Heart right ventricle (tissue), 16 donors: ENCODE results near the gene GTF3C1. TPM values are rescaled to one million over a fixed set of nuclear protein-coding genes. Genes with fewer than 3 reads are reported as not detected.
A peak's percentile ranks its signal among the peaks of the same experiment; 100 is the strongest.

Experiments
- ATAC-seq, 8 donors: fragments of 200-7000 bp; cut with Tn5 transposase; one replicate each; pipeline ENCODE4 v1.9.1; 2020; ENCODE audit warnings: mild to moderate bottlenecking in 8 of 8, moderate library complexity in 8 of 8, moderate number of reproducible peaks in 1 of 8
- DNase-seq, 2 donors: peaks; one replicate each; pipeline ENCODE4 v3.0.0-alpha.2; 2020
- H3K27ac ChIP-seq, 10 donors: fragments of 200-600 bp; sonication (generic) in 2 of 10; one replicate each; pipeline versions ENCODE4 v1.5.0 to v1.8.0; 2020 to 2022; ENCODE audit warnings: mild to moderate bottlenecking in 3 of 10
- H3K27me3 ChIP-seq, 7 donors: fragments of 200-600 bp; one replicate each; pipeline ENCODE4 v1.8.0; 2021 to 2022; ENCODE audit warnings: mild to moderate bottlenecking in 2 of 7
- H3K36me3 ChIP-seq, 9 donors: fragments of 200-600 bp; sonication (generic) in 1 of 9; one replicate each; pipeline versions ENCODE4 v1.5.0 to v1.8.0; 2020 to 2022; ENCODE audit warnings: mild to moderate bottlenecking in 2 of 9
- H3K4me1 ChIP-seq, 9 donors: fragments of 200-600 bp; sonication (generic) in 1 of 9; one replicate each; pipeline versions ENCODE4 v1.5.0 to v1.8.0; 2020 to 2022; ENCODE audit warnings: mild to moderate bottlenecking in 4 of 9
- H3K4me3 ChIP-seq, 10 donors: fragments of 200-600 bp; sonication (generic) in 2 of 10; one replicate each; pipeline versions ENCODE4 v1.5.0 to v1.8.0; 2020 to 2022; ENCODE audit warnings: mild to moderate bottlenecking in 7 of 10, moderate library complexity in 2 of 10
- H3K9me3 ChIP-seq, 11 donors: fragments of 200-600 bp in 10 of 11; sonication (generic) in 2 of 11; one replicate each; pipeline versions ENCODE4 v1.5.0 to v1.8.0; 2013 to 2022; ENCODE audit warnings: mild to moderate bottlenecking in 2 of 11, control low read depth in 1 of 11, moderate library complexity in 1 of 11
- WGBS, 2 donors: extraction: QIAGEN DNeasy Blood & Tissue Kit; methylation state at CpG; one replicate each; pipeline ENCODE4 v1.1.7; 2013; ENCODE audit warnings: inconsistent platforms in 1 of 2; 5-methylcytosine and 5-hydroxymethylcytosine counted together
- intact Hi-C, 10 donors: fragments of 100-400 bp; cut with DNase I; formaldehyde crosslinking; loops; one replicate each; pipeline versions ENCODE4 v1.11.1 to v1.14.2; 2022
- polyA plus RNA-seq, 2 donors: library from polyadenylated mRNA; stranded (reverse); fragments of 200-250 nt; gene quantifications; one replicate each; pipeline ENCODE4 v1.2.3, GENCODE V29; 2013
- total RNA-seq, 10 donors: library from RNA; stranded (reverse); fragmentation: NEBNext Ultra II Directional in 3 of 10; extraction: Animal tissue kit (Norgen Biotek cat#: 25700) in 3 of 10; gene quantifications; one replicate each; pipeline versions ENCODE4 v1.2.1 to v1.2.4, GENCODE V29; 2021 to 2023
- TF ChIP-seq, protein P1 (sequence below), 9 donors: fragments of 200-600 bp; sonication (generic) in 2 of 9; IDR thresholded peaks; one replicate each; pipeline versions ENCODE4 v1.5.0 to v1.8.0; 2021 to 2022; ENCODE audit warnings: antibody characterized with exemption in 9 of 9, mild to moderate bottlenecking in 5 of 9, moderate library complexity in 1 of 9
- donor health status: Arrhythmogenic right ventricular cardiomyopathy.
- donor health status: ischemic (EF 13 %, LVEDD 7.1; RV severe dilation, severe dysfunction).
- donor health status: healthy with polysubstance abuse.
- donor health status: DM: no; HTN: yes; CAD: no.
- donor health status: DM: no; HTN: no; CAD: no.
- donor health status: ischemic (EF 25% LVEDD 6.9; RV normal size, moderate dysfunction).
- donor health status: ischemic (EF 25% LVEDD 5.7; RV mildly dilated, moderate dysfunction).
- donor health status: healthy.
- donor health status: DM: yes; HTN: yes; CAD: no.
- donor health status: Ischemic cardiomyopathy.
- donor health status: ischemic (EF 35%, LVEDD 5.7; RV mildly dilated, moderate dysfunction).
- donor health status: nonischemic (EF 11% LVEDD 7.7; RV severe dilation, severe dysfunction).
- donor health status: DM: yes; HTN: yes; CAD: no.
- donor health status: PGD.
- donor health status: ischemic (EF 29% LVEDD 5.4; RV normal size, mild dysfunction).
- donor health status: nonischemic (EF 23%, LVEDD 6.1; RV moderate dilation, normal function).

The GTF3C1 gene
- total and polyA plus RNA-seq, 12 donors: 48.1 to 133 (median 62.8) TPM

DNA sequence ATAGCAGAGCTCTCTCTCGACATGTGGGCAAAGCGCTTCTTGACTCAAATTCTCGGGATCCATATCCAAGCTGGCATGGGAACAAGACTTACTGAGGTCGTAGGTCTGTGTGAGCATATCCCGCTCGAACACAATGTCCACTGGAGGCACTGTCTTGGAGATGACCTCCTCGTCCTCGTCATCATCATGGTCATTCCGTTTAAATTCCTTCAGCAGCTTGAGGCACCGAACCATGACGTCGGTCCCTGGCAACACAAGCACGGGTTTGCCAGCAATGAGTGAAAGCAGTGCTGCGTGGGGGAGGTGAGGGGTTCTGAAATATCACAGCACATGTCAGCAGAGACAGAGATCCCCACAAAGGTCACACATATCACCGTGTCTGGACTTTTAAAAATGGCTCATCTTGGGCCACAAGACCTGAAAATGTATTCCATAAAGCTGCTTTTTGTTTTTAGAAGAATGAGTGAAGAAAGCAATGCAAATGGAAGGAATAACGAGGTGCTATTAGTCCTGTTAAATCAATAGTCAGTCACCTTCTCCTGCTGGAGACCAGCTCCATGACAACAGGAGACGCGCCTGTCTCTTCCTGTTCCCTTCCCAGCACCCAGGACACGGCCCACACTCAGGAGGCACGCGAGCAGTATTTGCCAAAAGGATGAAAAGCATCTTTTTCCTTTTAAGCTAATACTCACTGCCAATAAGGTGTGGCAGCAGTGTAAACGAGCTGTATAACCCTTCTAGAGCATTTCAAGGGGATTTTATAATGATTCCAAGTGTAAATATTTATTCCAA is 37.9 kb downstream of the GTF3C1 start:
- no peaks in the 10 kb centered on the region for H3K27me3 ChIP-seq
- ATAC-seq (peak; percentile 26 to 85 (median 64)), DNase-seq (peak; percentile 50 to 67)
- intact Hi-C loops: no loop called here
- peak overlapping the region; percentile 11 to 81 (median 71) for H3K27ac ChIP-seq
- peaks cover 0 to 48% (median 13%) of the 10 kb centered on the region in 9 donors for H3K4me1 ChIP-seq
- no peak overlapping the region for H3K4me3 ChIP-seq
- TF ChIP-seq, protein P1, sequence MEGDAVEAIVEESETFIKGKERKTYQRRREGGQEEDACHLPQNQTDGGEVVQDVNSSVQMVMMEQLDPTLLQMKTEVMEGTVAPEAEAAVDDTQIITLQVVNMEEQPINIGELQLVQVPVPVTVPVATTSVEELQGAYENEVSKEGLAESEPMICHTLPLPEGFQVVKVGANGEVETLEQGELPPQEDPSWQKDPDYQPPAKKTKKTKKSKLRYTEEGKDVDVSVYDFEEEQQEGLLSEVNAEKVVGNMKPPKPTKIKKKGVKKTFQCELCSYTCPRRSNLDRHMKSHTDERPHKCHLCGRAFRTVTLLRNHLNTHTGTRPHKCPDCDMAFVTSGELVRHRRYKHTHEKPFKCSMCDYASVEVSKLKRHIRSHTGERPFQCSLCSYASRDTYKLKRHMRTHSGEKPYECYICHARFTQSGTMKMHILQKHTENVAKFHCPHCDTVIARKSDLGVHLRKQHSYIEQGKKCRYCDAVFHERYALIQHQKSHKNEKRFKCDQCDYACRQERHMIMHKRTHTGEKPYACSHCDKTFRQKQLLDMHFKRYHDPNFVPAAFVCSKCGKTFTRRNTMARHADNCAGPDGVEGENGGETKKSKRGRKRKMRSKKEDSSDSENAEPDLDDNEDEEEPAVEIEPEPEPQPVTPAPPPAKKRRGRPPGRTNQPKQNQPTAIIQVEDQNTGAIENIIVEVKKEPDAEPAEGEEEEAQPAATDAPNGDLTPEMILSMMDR (IDR thresholded peaks at IDR 0.05): peak in 3 of 9 donors; percentile 26 to 39 (median 31)
- H3K9me3 ChIP-seq: no peaks in the 10 kb centered on the region
- WGBS, 2 donors: 43 to 53% methylated on average over 22 of the region's 22 CpGs
- H3K36me3 ChIP-seq: peaks cover 3 to 97% (median 39%) of the 10 kb centered on the region in 9 donors

DNA sequence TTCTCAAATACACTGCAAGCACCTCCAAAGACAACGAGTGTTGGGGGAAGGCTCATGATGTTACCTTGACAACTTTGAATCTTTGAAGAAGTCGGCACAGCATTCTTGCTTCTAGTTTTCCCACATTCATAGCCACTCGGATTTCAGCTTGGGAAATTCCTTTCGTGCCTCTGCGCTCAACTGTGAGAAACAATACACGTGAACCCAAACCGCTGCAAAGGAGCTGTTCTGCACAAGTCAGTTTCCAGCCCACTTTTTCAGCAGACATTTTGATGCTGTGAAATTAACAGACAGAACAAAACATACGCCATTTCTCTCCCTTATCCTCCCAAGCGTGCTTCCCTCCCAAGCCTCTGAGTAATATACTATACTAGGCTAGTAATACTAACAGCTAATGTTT is 41.2 kb downstream of the GTF3C1 start:
- WGBS, 2 donors: 93 to 95% methylated on average over 9 of the region's 9 CpGs
- Histone ChIP-seq H3K4me1 (peaks cover 0 to 35% (median 17%) of the 10 kb centered on the region in 9 donors), H3K4me3 (no peak overlapping the region), H3K36me3 (peaks cover 3 to 100% (median 71%) of the 10 kb centered on the region in 9 donors), H3K9me3 (no peaks in the 10 kb centered on the region), H3K27ac (no peak overlapping the region), H3K27me3 (no peaks in the 10 kb centered on the region)
- intact Hi-C loops: no loop called here
- ATAC-seq: no peak
- DNase-seq: no peak
- TF ChIP-seq, protein P1 (IDR thresholded peaks at IDR 0.05): no peak

DNA sequence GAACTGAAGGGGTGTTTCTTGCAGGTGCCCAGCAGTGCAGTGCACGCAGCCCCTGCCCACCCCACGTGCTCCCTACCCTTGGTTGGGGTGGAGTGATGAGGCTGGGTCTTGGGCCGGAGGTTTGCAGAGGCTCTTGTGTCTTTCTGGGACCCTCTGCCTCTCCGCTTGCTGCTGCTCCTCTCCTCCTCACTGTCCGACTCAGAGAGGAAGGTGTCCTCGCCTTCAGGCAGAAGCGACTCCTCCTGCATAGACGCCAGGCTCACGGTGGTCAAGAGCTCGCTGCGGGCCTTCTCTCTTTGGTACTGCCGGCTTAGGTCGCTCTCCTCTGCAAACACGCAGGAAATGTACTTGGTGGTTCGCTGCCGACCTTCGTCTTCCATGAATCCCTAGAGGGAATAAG is 42.9 kb downstream of the GTF3C1 start:
- no peak for ATAC-seq
- 94 to 96% methylated on average over 17 of the region's 17 CpGs for WGBS, 2 donors
- intact Hi-C loops: no loop called here
- H3K4me1 ChIP-seq: peaks cover 0 to 26% (median 14%) of the 10 kb centered on the region in 9 donors
- H3K27me3 ChIP-seq: no peaks in the 10 kb centered on the region
- TF ChIP-seq, protein P1 (IDR thresholded peaks at IDR 0.05): no peak
- no peaks in the 10 kb centered on the region for H3K9me3 ChIP-seq
- no peak for DNase-seq
- peak overlapping the region in 1 of 10 donors; percentile 70 for H3K27ac ChIP-seq
- peaks cover 3 to 100% (median 88%) of the 10 kb centered on the region in 9 donors for H3K36me3 ChIP-seq
- no peak overlapping the region for H3K4me3 ChIP-seq

DNA sequence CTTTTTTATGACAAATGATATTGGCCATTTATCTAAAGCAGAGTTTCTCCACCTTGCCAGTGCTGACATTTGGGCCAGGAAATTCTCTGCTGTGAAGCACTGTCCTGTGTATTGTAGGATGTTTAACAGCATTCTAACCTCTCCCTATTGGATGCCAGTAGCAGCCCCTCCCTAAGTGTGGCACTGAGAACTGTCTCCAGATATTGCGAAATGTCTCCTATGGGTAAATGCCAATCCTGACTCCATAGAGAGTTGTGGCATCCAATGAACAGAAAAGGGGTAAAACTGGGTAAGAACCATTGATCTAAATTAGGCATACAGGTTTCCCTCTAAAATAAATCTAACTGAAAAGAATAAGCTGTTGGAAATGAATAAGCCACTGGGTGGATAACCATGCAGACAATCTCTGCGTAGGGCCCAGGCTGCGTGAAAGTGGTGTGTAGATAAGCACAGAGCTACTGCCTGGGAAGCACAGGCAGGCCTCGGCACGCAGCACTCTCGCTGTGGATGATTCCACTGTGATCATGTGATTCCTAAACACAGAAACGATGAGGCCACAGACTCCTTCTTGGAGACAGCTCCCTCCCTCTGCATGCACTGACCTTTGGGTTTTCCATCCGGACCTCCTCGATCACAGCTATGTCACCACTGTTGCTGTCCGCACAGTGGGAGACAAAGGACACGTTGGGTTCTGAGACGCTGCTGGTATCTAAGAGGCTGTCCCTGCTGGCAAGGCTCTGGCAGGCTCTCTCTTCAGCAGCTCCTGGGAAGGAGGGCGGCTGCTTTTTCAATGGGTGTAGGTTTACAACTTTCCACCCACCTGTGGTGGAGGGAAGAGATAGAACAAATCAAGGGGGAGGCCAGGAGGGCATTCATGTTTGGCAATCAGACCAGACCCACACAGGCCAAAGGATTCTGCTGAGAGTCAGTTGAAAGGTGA is 44.1 kb downstream of the GTF3C1 start:
- TF ChIP-seq, protein P1 (IDR thresholded peaks at IDR 0.05): no peak
- no peak for DNase-seq
- H3K4me1 ChIP-seq: peaks cover 0 to 20% (median 13%) of the 10 kb centered on the region in 9 donors
- intact Hi-C loops: no loop called here
- H3K4me3 ChIP-seq: no peak overlapping the region
- peak overlapping the region; percentile 18 to 74 (median 57) for H3K27ac ChIP-seq
- H3K36me3 ChIP-seq: peaks cover 3 to 100% (median 92%) of the 10 kb centered on the region in 9 donors
- no peaks in the 10 kb centered on the region for H3K27me3 ChIP-seq
- no peaks in the 10 kb centered on the region for H3K9me3 ChIP-seq
- peak; percentile 42 to 87 (median 80) for ATAC-seq
- WGBS, 2 donors: 53 to 68% methylated on average over 13 of the region's 13 CpGs
